Central memory CD8-positive, alpha-beta T cell (primary cell): ENCODE results near the gene CD302.
A peak's percentile ranks its signal among the peaks of the same experiment; 100 is the strongest.

ENCODE experiments used
- ATAC-seq: fragments of 150-1000 bp; cut with Tn5 transposase; replicated peaks from 2 replicates; pipeline ENCODE4 v1.10.0; 2022; ENCODE audit warnings: mild to moderate bottlenecking, moderate FRiP score, moderate number of reproducible peaks; ENCODE audit not compliant: poor library complexity, severe bottlenecking; ENCODE audit errors: extremely low read depth
- DNase-seq, 2 donors: peaks; one replicate each; pipeline ENCODE4 v3.0.0; 2021; ENCODE audit warnings: low spot score in 2 of 2
- H3K27ac Mint-ChIP-seq: one replicate; pipeline ENCODE4 v1.8.0; 2022; ENCODE audit warnings: low read depth, mild to moderate bottlenecking, moderate library complexity, mixed read lengths
- H3K27me3 Mint-ChIP-seq: one replicate; pipeline ENCODE4 v1.8.0; 2022; ENCODE audit warnings: mixed read lengths
- H3K36me3 Mint-ChIP-seq: one replicate; pipeline ENCODE4 v1.8.0; 2022; ENCODE audit warnings: mild to moderate bottlenecking, moderate library complexity, mixed read lengths; ENCODE audit not compliant: insufficient read depth
- H3K4me1 Mint-ChIP-seq: one replicate; pipeline ENCODE4 v1.8.0; 2022; ENCODE audit warnings: mixed read lengths
- H3K4me3 Mint-ChIP-seq: one replicate; pipeline ENCODE4 v1.8.0; 2022; ENCODE audit warnings: mild to moderate bottlenecking, moderate library complexity, mixed read lengths
- H3K9me3 Mint-ChIP-seq: one replicate; pipeline ENCODE4 v1.8.0; 2022; ENCODE audit warnings: mixed read lengths

Gene CD302

DNA sequence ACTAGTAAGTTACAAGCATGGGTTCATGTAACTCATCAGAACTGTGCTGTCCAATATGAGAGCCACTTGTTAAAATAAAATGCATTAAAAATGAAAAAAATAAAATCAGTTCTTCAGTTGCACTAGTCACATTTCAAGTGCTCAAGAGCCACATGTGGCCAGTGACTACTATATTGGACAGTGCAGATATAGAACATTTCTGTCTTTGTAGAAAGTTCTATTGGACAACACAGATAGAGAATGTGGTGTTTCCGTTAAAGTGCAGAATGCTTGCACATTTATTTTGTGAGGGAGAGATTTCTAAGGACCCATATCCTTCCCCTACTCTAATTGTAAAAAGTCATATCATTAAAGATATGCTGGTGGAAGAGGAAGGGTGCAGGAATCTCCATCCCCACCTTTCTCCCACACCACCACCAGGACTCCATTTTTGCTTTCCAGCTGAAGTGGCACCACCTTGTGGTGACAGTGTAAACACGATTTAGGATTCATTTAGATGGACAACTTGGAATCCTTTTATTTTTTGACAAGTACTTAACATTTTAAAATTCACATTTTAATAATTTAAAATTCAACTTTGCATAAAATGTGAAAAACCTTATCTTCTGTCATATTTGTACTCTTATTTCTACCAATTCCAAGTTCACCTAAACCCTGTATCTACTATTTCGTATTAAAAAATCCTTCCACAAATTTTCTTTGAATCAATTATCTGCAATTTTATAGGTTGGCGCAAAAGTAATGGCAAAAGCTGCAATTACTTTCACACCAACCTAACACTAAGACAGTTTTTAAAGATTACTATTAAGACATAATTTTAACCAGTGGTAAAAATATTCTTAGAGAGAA lies 9.4 kb upstream of the CD302 start:
- Mint-ChIP-seq H3K27me3 (no peaks in the 10 kb centered on the region), H3K36me3 (peaks cover 31% of the 10 kb centered on the region), H3K27ac (no peak overlapping the region), H3K9me3 (no peaks in the 10 kb centered on the region), H3K4me3 (no peak overlapping the region), H3K4me1 (no peaks in the 10 kb centered on the region)
- DNase-seq (no peak), ATAC-seq (no peak)

DNA sequence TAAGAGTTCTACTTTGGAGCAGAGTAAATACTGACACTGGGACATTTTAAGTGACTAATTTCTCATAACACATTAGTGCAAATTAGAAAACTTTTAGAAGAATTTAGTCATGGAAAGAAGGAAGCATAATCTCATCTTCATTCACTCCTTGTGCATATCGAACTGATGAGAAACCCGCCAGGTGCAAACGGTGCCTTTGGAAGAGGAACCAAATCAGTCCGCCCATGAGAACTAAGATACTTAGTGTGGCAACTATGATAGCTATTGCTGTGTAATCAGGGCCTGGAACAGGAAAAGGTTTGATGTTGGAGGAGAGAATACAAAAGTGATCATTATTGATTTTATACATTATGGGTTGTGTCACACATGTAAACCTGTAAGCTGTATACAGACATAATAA lies 6.9 kb upstream of the CD302 start:
- Mint-ChIP-seq H3K27ac (no peak overlapping the region), H3K27me3 (no peaks in the 10 kb centered on the region), H3K4me1 (peaks cover 5% of the 10 kb centered on the region), H3K4me3 (no peak overlapping the region), H3K9me3 (no peaks in the 10 kb centered on the region), H3K36me3 (peaks cover 26% of the 10 kb centered on the region)
- ATAC-seq = no peak
- no peak for DNase-seq

DNA sequence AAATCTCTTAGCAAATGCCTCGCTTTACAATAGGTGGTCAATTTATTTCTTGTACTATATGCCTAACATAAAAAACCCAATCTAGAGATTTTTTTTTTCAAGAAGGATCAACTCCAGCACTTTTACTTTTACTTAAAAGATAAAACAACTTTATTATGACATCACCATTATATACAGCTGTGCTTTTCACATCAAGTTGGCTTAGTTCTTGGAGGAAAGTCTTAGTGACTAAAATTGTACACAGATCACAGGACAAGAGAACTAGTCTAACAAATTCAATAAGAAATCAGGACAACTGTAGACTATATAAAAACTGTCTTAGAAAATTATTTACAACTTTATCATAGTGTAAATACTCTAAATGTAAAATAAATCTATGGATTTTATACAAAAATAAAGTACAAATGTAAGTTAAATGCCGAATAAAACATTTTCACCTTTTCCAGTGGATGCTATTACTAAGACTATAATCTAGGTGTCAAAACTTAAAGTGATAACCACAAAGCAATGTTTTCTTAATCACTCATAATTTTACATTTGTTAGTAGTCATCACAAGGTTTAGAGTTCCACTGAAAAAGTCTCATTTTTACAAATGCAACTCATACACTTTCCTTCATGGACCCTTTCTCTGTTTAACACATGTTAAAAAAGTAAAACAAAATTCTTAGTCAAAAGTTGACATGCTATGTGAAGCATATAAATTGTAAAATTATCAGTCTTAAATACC lies 5.4 kb upstream of the CD302 start:
- Mint-ChIP-seq H3K4me3 (no peak overlapping the region), H3K27ac (no peak overlapping the region), H3K27me3 (peaks cover 11% of the 10 kb centered on the region), H3K9me3 (no peaks in the 10 kb centered on the region), H3K36me3 (peaks cover 17% of the 10 kb centered on the region), H3K4me1 (peaks cover 11% of the 10 kb centered on the region)
- ATAC-seq (no peak), DNase-seq (no peak)

DNA sequence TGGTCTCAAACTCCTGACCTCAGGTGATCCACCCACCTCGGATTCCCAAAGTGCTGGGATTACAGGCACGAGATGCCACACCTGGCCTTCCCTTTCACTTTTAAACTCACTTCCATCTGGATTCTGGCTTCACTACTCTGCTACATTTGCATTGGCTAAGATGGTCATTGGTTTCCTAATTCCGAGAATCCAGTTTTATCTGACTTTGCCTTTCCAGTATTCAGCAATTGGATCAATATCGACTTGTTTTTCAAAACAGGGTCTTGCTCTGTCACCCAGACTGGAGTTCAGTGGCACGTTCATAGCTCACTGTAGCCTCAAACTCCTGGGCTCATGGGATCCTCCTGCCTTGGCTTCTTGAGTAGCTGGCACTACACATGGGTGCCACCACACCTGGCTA lies 4.7 kb upstream of the CD302 start:
- no peak overlapping the region for H3K27ac Mint-ChIP-seq
- no peak for ATAC-seq
- no peak for DNase-seq
- H3K4me1 Mint-ChIP-seq = peaks cover 14% of the 10 kb centered on the region
- peaks cover 11% of the 10 kb centered on the region for H3K36me3 Mint-ChIP-seq
- no peaks in the 10 kb centered on the region for H3K9me3 Mint-ChIP-seq
- no peak overlapping the region for H3K4me3 Mint-ChIP-seq
- H3K27me3 Mint-ChIP-seq = peaks cover 13% of the 10 kb centered on the region

DNA sequence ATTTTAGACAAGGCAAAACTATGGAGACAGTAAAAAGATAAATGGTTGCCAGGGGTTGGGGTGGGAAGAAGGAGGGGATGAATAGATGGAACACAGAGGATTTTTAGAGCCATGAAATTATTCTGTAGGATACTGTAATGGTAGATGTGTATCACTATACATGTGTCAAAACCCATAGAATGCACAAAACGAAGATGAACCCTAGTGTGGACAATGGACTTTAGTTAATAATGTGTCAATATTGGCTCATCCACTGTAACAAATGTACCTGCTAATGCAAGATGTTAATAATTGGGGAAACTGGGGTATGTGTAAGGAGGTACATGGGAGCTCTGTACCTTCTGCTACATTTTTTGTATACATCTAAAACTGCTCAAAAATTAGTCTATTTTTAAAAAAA lies 1.8 kb upstream of the CD302 start:
- ATAC-seq = no peak
- no peak overlapping the region for H3K4me3 Mint-ChIP-seq
- H3K36me3 Mint-ChIP-seq = peaks cover 2% of the 10 kb centered on the region
- no peak overlapping the region for H3K27ac Mint-ChIP-seq
- DNase-seq = no peak
- H3K4me1 Mint-ChIP-seq = peaks cover 18% of the 10 kb centered on the region
- H3K27me3 Mint-ChIP-seq = peaks cover 13% of the 10 kb centered on the region
- no peaks in the 10 kb centered on the region for H3K9me3 Mint-ChIP-seq

DNA sequence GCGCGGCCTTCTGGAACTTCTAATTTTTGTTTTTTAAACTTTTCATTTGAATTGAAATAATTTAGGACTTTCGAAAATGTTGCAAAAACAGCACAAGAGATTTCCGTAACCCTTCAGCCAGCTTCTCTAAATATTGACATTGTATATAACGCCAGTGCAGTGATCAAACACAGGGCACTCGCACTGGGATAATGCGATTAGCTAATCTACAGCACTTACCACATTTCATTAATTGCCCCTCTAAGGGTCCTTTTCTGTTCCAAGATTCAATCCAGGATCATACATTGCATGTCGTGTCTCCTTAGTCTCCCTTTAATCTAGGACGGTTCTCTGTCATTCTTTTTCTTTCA lies 343 bp upstream of the CD302 start:
- Mint-ChIP-seq H3K27ac (peak overlapping the region; percentile 22), H3K4me1 (peaks cover 18% of the 10 kb centered on the region), H3K4me3 (peak overlapping the region; percentile 70), H3K9me3 (no peaks in the 10 kb centered on the region), H3K36me3 (peaks cover 2% of the 10 kb centered on the region), H3K27me3 (peaks cover 13% of the 10 kb centered on the region)
- ATAC-seq = no peak
- no peak for DNase-seq

DNA sequence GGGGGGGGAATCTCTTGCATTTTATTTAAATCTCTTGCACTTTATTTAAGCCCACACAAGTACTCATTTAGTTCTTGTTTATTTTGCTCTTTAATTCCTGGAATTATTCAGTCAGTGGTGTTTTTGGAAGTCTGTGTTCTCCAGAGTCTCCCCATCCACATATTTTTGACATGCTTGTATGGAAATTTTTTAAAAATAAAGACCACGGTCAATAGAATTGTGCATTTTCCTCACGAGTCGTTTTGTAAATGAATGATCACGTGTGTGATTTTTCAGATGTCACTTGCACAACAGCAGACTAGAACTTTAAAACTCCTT lies 824 bp downstream of the CD302 start:
- Mint-ChIP-seq H3K4me1 (peaks cover 16% of the 10 kb centered on the region), H3K27ac (no peak overlapping the region), H3K4me3 (peak overlapping the region; percentile 70), H3K36me3 (peaks cover 2% of the 10 kb centered on the region), H3K9me3 (no peaks in the 10 kb centered on the region), H3K27me3 (peaks cover 13% of the 10 kb centered on the region)
- no peak for ATAC-seq
- DNase-seq = no peak

DNA sequence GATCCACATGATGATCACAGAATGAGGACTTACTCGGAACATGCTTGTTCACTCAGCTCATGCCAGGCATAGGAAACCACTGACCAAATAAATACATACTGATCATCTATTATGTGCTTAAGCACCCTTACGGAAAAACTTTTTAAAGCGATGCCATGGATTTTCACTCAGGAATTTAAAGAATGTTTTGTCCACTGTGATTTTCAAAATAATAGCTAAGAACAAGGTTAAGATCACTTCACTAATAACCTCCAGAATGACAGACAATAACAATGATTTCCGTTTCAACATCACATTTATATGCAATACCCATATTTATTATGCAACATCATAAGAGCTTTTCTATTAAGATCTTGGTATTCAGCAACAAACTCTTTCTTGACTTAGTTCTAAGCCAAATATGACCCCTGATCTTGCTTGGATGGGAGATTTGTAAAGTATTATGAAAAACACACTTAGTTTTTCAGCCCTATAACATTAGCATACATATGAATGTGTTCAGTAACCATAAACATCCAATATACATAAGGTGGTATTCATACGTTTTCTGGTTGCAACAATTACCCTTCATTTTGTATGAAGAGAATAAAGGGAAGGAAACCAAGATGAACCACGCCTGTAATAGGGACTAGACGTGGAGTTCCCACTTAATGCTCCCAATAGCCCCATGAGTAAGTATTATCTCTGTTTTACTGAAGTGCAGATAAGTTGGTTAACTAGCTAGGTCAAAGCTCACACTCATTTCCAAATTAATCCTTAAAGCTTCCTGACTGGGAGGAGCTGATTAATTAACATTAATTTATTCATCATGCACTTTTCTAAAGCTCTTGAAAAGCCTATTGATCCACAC lies 1.9 kb downstream of the CD302 start:
- Mint-ChIP-seq H3K27ac (no peak overlapping the region), H3K4me1 (peaks cover 12% of the 10 kb centered on the region), H3K9me3 (no peaks in the 10 kb centered on the region), H3K36me3 (peaks cover 2% of the 10 kb centered on the region), H3K27me3 (peaks cover 13% of the 10 kb centered on the region), H3K4me3 (no peak overlapping the region)
- no peak for ATAC-seq
- DNase-seq = no peak

DNA sequence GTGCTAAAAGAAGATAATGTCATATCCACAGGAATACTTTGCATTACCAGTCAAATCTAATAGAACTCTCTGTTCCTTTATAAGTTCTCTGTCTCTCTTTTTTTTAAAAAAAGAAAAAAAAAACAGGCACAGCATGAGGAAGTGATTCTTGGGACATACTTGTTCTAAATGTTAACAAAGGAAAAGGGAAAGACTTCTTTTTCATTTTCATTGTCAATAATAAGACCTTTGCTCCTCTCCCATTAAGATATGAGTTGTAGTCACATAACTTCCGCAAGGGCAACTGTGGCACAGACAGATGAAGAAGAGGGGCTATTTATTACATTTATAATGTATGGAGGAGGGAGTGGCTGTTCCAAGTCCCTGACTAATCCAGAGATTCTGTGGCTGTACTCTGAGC lies 4.7 kb downstream of the CD302 start:
- H3K27me3 Mint-ChIP-seq = peaks cover under 1% of the 10 kb centered on the region
- H3K27ac Mint-ChIP-seq = no peak overlapping the region
- no peak for ATAC-seq
- peaks cover 6% of the 10 kb centered on the region for H3K4me1 Mint-ChIP-seq
- no peak for DNase-seq
- no peaks in the 10 kb centered on the region for H3K9me3 Mint-ChIP-seq
- no peak overlapping the region for H3K4me3 Mint-ChIP-seq
- H3K36me3 Mint-ChIP-seq = no peaks in the 10 kb centered on the region

DNA sequence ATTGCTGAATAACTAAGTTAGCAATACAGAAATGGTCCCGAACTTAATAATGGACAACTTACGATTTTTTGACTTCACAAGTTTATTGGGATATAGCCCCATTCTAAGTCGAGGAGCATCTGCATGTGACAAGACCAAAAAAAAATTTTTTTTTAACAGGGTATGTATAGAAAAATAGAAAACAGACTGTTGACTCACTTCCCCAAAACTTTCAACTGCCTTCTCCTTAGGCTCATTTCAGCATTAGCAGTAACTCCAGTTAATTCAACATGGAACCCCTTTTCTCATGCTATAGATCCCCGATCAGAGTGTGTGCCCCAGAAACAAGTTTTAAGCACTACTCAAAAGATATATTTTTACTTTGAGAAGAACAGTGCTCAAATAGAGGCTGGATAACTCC lies 5.4 kb downstream of the CD302 start:
- no peaks in the 10 kb centered on the region for H3K9me3 Mint-ChIP-seq
- H3K27me3 Mint-ChIP-seq = no peaks in the 10 kb centered on the region
- no peak for ATAC-seq
- H3K4me1 Mint-ChIP-seq = peaks cover 3% of the 10 kb centered on the region
- no peak for DNase-seq
- H3K27ac Mint-ChIP-seq = no peak overlapping the region
- H3K4me3 Mint-ChIP-seq = no peak overlapping the region
- no peaks in the 10 kb centered on the region for H3K36me3 Mint-ChIP-seq

DNA sequence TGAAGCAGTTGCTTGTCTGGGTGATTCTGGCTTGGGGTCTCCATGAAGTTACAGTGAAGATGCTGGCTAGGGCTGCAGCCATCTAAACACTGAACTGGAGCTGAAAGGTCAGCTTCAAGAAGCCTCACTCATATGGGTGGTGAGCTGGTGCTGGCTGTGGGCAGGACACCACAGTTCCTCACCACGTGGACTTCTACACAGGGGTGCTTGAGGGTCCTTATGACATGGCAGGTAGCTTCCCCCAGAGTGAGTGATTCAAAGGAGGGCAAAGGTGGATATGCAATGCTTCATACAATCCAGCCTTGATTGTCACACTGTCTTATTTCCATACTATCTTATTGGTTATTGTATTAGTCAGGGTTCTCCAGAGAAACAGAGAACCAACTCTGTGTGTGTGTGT lies 6.0 kb downstream of the CD302 start:
- H3K4me3 Mint-ChIP-seq = no peak overlapping the region
- no peak for DNase-seq
- no peak for ATAC-seq
- H3K4me1 Mint-ChIP-seq = no peaks in the 10 kb centered on the region
- H3K36me3 Mint-ChIP-seq = no peaks in the 10 kb centered on the region
- no peak overlapping the region for H3K27ac Mint-ChIP-seq
- H3K9me3 Mint-ChIP-seq = no peaks in the 10 kb centered on the region
- no peaks in the 10 kb centered on the region for H3K27me3 Mint-ChIP-seq

DNA sequence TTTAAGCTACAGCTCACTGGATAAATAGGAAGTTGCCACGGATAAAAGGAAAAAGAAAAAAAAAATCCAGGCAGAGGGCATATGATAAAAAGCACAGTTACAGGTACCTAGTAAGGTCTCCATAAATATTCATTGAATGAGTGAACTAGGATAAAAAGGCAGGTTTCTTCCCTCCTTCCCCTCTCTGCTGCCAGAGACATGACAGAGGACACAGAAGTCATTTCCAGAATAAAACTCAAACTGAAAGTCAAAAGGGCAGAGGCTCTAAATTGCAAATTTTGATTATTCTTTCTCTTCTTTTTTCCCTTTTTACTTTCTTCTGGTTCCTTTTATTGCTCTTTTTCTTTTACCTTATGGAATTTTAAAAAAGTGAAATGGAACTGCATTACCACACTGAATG lies 7.7 kb downstream of the CD302 start:
- Mint-ChIP-seq H3K4me3 (no peak overlapping the region), H3K4me1 (no peaks in the 10 kb centered on the region), H3K27me3 (no peaks in the 10 kb centered on the region), H3K27ac (no peak overlapping the region), H3K9me3 (no peaks in the 10 kb centered on the region), H3K36me3 (no peaks in the 10 kb centered on the region)
- no peak for DNase-seq
- no peak for ATAC-seq

DNA sequence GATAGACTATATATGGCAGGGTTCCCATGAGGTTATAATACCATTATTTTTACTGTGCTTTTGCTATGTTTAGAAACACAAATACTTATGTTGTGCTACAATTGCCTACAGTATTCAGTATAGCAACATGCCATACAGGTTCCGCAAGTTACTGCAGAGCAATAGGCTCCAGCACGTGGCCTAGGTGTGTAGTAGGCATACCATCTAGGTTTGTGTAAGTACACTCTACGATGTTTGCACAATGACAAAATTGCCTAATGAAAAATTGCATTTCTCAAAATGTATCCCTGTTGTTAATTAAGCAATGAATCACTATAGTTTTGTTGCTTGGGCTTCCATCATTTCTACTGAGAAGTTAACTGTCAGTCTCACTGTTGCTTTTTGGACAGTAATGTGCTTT lies 9.8 kb downstream of the CD302 start:
- Mint-ChIP-seq H3K4me1 (no peaks in the 10 kb centered on the region), H3K27ac (no peak overlapping the region), H3K4me3 (no peak overlapping the region), H3K36me3 (peaks cover 3% of the 10 kb centered on the region), H3K9me3 (no peaks in the 10 kb centered on the region), H3K27me3 (no peaks in the 10 kb centered on the region)
- DNase-seq = no peak
- no peak for ATAC-seq
